ENCODE data around the gene KCNH3. TPM values are rescaled to one million over a fixed set of nuclear protein-coding genes. Genes with fewer than 3 reads are reported as not detected.
"Not testable (repeated sequence)": the region's sequence is repeated elsewhere in the genome, so short reads cannot be mapped to it uniquely, and the experiment has no call there.

Gene KCNH3
- total RNA-seq, 2 donors from 2014 or later: 0.44 to 0.73 TPM

DNA sequence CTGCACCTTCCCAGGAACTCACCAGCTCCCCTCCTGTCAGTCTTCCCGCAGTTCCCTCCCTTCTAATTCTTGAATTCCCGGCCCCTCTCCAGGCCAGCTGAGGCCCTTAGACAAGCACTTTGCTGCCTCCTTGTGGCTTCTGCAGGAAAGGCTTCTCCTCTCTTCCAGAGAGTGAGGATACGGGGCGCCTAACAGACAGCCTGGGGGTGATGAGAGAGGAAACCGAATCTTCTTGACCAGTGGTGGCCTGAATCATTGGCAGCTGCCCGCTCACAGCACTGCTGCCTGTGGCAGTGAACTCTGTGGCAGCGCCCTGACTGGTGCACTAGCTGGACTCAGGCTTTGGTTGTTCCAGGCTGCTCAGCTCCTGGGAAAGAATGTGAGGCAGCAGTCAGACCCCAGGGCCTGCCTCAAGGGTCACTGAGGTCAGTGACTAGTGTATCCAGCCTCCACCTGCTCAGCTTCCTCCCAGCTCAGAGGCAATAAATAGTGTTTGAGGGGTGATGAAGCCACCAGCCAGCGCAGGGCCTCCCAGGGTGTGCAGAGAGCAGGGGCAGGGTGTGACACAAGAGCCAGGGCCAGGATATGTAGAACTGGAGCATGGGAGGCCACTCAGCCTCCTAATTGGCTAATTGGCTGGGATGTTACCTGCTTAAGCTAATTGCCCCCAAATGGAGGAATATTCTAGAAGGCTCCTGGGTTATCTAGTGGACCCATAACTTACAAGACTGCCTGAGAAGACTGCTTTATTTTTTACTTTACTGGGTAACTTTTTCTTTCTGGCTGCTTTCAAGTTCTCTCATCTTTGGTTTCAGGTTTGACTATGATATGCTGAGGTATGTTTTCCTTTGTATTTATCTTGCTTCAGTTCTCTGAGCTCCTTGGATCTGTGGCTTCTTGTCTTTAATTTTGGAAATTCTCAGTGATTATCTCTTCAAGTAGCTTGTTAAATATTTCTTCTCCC is 42.0 kb downstream of the KCNH3 start:
- DNase-seq (peak; percentile 75), ATAC-seq (peak; percentile 78 to 83)
- intact Hi-C loops (cut with DNase I): loop anchor here in 1 of 2 donors (5.0 kb wide), 1 partner anchor 214 kb away; the partner anchor contains the start of gene SPATS2

DNA sequence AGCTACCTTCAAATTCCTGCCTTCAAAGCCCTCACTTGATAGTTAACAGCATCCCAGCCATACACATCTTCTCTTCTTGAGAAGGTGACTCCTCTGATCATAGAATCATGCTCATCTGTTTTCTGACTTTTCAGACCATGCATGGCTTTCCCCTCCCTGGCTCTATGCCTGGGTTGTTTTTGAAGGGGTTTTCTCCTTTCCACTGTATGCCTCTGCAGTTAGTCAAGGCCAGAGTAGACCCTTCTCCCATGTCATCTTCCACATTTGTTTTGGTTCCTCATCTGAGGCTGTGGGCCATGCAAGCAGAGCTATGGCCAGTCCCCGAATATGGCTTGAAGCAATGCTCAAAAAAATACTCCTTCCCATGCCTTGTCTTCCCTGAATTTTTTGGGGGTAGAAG is 43.4 kb downstream of the KCNH3 start:
- ATAC-seq (no peak), DNase-seq (no peak)
- intact Hi-C loops (cut with DNase I): loop anchor here in 1 of 2 donors (5.0 kb wide), 1 partner anchor 215 kb away; the partner anchor contains the start of gene SPATS2

DNA sequence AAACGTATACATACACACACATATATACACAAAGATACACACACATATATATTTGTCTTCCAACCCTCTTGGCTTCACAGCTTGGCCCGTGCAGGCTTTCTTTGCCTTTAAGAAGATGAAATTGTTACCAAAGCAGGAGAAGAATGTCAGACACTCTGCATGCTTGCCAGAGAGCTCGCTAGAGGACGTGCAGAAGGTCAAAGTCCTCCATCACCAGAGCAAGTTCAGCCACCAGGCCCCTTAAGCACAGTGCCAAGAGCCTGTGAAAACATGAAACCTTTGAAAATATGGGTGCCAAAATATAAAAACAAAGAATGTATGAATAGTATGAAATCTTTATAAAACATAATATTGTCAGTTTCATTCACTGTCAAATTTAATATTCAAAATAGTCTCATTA is 44.0 kb downstream of the KCNH3 start:
- intact Hi-C loops (cut with DNase I): loop anchor here in 1 of 2 donors (5.0 kb wide), 1 partner anchor 216 kb away; the partner anchor contains the start of gene SPATS2
- no peak for DNase-seq
- ATAC-seq: peak; percentile 52 to 76

DNA sequence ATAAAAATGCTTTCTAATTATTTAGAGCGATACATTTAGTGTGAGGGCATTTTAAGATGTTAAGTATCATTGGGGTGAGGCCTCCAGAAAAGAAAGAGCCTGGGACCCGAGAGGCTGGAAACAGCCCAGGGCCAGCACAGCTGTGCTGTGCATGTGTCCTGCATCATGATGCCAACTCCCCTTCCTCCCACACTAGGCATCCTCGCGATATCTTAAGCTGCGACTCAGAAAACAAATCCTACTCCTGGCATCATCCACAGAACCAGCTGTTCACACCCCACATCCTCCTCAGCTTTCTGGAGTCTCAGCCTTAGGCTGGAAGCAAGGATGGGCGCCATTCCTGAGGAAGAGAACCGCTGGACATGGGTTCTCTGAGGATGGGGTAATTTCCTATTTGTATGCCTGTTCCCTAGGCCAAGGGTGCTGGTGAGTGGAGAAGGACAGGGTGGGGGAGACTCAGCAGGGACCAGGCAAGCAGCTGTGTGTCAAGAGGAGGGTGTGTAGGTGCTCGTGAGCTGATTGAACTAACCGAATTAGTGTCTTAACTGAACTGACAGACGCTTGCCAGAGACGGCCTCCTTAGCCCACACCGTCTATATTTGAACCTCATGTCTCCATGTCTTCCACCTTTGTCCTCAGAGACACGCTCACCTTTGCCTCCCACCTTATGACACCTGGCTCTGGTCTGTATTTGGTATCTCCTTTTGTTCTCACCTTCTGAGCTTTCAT is 44.7 kb downstream of the KCNH3 start:
- intact Hi-C loops (cut with DNase I): loop anchor here in 1 of 2 donors (5.0 kb wide), 1 partner anchor 216 kb away; the partner anchor contains the start of gene SPATS2
- ATAC-seq (peak; percentile 20 to 43), DNase-seq (no peak)

DNA sequence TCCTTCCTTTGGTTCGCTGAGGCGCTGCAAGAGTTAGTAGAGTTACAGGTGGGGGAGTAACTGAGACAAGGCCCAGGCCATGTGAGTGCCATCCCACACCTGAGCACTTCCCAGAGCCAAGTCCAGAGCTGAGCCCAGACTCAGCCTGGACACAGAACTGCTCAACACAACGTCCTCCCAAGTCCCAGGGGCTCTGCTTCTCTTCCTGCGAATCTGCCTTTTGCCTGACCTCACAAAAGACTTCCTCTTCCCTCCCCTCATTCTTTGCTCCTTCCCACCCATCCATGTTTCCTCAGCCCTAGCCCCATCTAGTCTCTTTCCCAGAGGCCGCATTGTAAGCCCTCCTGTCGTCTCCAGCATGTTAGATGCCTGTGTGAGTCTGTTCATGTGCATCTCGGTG is 45.8 kb downstream of the KCNH3 start:
- intact Hi-C loops (cut with DNase I): loop anchor here in 1 of 2 donors (5.0 kb wide), 1 partner anchor 217 kb away; the partner anchor contains the start of gene SPATS2
- DNase-seq: no peak
- ATAC-seq: no peak

DNA sequence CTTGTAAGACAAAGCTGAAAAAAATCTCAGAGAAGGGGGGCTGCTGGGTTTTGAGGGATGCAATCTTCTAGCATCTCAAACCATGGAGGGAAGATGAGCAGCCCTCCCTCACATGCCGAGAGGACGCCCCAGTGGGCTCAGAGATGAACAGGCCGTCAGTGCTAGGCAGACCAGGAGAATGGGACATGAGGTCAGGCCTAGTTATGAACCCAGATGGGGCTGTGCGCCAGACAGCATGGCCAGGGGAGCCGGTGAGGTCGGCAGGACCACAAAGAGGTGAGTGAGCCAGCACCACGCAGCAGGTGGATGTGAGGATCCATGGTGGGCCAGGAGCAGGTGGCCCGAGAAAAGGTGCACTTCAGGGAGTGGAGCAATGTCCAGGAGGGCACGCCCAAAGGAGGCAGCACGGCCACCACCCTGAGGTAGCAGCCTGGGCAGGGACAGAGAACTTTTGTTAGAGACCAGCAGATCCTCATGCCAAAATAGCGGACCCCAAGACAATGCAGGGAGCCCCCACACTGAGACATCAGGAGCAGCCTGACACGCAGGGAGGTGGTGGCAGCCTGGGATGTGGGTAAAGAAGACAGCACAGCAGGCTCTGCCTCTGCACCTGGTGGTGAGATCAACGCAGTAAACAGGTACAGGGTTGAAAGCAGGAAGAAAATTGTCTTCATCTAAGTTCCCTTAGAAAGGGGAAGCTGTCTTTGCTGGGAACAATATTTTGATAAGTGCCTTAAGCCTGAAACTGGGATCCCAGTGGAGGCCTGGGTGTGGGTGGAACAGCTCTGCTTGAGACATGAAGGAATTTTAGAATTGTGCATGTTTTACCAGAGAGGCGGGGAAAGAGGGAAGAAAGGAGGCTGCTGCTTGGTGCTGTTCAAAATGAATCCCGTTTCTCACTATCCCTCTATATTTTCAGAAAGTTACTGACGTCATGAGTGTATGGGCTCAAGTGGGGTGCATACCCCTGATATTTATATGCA is 46.9 kb downstream of the KCNH3 start:
- DNase-seq: no peak
- intact Hi-C loops (cut with DNase I): no loop called here
- no peak for ATAC-seq

DNA sequence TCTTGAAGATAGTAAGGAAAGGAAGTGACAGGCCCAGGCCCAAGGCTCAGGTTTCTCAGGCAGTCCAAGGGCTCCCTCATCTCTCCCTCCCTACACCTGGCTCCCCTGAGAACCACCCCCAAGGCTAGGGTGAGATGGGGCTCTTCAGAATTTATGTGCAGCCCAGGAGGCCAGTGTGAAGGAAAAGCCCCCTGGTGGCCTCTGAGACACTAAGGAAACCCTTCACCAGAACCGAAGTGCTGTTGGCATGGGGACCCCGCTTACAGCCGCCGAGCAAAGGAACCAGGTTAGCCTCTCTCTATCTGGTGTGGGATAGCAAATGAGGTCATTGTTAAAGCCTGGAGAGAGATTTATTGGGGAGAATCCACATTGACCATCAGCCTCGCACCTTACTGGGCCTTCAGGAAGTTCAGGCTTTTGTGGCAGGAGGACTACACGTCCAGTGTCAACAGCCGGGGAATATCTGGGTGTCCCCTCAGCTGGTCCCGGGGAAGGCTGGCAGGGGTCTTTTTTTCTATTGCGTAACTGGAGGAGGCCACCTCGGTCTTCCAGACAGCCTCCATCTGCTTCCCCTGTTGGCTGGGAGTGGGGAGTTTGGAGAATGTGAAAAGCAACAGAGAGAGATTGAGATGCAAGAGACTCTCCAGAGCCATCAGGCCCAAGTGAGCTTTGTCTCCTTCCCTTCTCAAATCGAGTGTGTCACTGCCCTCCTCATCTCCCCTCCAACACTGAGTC is 48.5 kb downstream of the KCNH3 start:
- intact Hi-C loops (cut with DNase I): no loop called here
- ATAC-seq: no peak
- DNase-seq: no peak

DNA sequence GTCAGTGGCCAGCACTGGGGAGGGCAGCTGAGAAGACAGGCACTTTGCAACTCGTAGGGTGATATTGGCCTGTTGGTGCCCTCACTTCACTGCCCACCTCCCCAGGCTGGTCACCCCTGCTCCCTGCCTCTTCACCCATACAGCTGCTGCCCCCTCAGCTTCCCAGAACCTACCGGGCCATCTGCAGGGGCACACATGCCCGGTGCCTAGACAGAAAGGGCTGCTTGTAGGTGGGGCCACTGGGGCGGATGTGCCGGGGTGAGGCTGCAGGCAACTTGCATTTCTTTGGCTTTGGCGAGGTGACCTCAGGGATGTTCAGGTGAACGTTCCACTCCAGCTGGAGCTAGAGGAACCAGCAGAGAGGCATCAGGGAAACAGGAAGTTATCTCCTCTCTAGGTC is 49.5 kb downstream of the KCNH3 start:
- intact Hi-C loops (cut with DNase I): no loop called here
- ATAC-seq (no peak), DNase-seq (no peak)

DNA sequence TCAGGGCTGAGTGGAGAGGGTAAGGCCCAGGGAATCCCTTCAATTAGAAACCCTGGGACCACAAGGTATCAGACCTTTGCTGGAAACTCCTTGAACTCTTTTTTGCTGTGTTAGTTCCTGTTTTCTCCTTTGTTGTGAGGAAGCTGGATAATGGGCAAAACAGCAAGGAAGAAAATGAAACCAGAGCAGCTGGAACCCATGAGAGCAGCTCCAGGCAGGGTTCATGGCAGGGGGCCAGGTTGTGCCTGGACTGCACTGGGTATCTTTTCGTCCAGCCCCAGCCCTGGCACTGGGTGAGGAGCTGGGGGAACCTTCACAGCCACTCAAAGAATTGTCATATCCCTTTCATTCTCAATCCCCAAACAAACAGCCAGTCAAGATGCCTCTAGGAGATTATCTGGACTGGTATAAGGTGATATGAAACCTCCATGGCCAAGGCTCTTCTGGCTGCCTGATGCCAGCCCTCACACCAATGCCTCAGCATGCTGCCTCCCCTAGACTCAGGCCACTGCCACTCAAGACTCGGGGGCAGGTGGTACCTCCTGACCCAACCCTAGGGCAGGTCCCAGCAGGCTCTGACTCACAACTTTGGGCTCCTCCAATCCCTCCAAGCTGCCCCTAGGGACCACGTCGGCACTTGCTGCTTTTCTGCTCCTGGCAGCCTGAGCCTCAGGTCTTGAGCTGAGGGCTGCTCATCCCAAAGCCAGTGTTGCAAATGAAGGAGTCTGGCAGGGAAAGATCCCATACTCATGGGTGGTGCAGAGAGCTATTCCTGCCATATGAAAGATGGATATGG is 50.1 kb downstream of the KCNH3 start:
- intact Hi-C loops (cut with DNase I): no loop called here
- ATAC-seq: no peak
- no peak for DNase-seq

DNA sequence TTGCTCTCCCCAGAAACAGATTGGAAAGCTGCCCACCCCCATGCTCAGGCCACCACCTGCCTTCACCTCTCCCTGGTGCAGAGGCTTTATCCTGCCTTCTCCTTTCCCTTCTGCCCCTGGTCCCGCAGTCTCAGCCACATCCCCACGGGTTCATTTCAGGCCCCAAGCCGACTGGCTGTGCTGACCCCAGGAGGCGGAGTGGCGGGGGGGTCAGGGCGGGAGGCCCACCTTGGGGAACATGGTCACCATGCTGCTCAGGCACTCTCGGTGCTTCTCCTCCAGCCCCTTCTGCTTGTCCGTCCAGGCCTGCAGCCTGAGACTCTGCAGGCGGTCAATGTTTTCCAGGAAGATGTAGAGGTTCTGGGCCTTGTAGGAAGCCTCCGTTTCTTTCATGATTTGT is 59.7 kb downstream of the KCNH3 start:
- ATAC-seq: no peak
- intact Hi-C loops (cut with DNase I): no loop called here
- no peak for DNase-seq

DNA sequence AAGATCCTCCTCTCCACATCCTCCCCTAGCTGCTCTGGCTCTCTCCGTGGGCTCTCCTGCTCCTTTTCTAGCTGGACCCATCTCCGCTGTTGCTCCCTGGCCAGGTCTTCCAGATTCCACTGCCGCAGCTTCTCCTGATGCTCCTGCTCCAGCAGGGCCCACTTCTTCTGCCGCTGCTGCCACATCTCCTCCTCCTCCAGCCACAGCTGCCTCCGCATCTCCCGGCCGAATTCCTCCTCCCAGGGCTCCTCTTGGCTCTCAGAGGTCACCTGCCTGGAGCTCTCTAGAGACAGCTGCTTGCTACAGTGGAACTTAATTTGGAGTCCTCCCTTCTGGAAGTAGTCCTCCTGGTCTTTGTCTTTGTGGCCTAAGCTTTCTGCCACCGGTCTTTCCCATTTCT is 61.1 kb downstream of the KCNH3 start:
- intact Hi-C loops (cut with DNase I): no loop called here
- ATAC-seq: no peak
- DNase-seq: no peak

DNA sequence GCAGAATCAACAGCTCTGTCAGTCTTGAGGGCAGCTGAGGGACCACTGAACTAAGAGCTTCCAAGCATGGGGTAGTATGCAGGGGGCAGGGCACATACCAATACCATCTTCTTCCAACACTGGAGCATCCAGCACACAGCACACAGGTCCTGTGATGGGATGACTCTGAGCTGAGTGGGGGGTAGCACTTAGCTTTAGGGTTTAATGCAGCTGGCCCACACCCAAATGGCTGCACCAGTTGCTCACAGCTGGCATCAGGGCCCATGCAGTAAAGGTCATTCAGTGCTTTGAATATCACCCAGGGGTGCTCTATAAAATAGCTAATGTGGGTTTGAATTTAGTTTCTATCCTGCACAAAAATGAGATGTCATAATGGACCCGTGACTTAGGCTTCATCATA is 64.9 kb downstream of the KCNH3 start:
- DNase-seq: no peak
- ATAC-seq: no peak
- intact Hi-C loops (cut with DNase I): no loop called here

DNA sequence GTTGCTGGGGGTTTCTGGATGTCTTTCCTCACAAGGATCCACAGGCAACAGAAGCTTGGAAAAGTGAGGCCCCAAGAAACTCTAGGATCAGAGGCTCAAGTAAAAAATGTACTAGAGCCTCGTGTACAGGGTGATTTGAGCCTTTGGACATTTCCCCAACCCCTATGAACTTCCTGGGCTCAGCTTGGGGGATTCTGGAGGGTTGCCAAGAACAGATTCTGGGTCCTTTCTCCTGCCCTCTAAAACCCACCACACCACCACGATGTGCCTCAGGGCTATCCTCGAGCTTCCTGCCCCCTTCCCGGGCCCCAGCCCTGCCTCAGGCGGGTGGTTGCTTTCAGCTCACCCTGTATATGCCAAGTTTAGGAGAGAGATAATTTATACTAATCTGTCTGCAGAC is 66.0 kb downstream of the KCNH3 start:
- intact Hi-C loops (cut with DNase I): no loop called here
- ATAC-seq: no peak
- DNase-seq: no peak

DNA sequence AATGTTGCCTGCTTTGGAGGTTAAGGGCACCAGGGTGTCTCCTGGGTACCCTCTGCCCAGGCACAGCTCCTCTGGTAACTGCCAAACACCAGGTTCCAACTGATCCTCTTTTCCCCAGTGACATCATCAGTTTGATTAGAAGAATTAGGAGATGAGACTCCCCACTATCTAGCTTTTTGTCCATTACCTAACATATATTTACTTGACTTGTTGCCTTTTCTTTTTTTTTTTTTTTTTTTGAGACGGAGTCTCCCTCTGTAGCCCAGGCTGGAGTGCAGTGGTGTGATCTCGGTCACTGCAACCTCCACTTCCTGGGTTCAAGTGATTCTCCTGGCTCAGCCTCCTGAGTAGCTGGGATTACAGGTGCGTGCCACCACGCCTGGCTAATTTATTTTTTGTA is 66.7 kb downstream of the KCNH3 start, which contains the start of gene FAM186B:
FAM186B (minus strand) TSS at position 101 of the 400 bp plus-strand sequence. CDS start 162 bp downstream, outside the sequence.
- intact Hi-C loops (cut with DNase I); ATAC-seq; DNase-seq: not testable (repeated sequence)

All from left cardiac atrium (tissue), 4 donors.